HepG2 (cell line): ENCODE measurements around the gene CRHR1. TPM values are rescaled to one million over a fixed set of nuclear protein-coding genes. Genes with fewer than 3 reads are reported as not detected.

ENCODE experiments used
- ATAC-seq: fragments of 200-7000 bp; cut with Tn5 transposase; 3 replicates; pipeline ENCODE4 v1.9.1; 2020; ENCODE audit warnings: mild to moderate bottlenecking, moderate library complexity
- BruUV-seq: library from RNA; stranded (reverse); fragments of 400-500 nt; replicated peaks from 2 replicates; lab custom pipeline; 2021; lab: Mats Ljungman, UMichigan
- CTCF ChIA-PET: fragments of 300-600 bp; formaldehyde crosslinking; extraction: SDS; loops from one replicate; lab custom pipeline; 2021; ENCODE audit warnings: low total read pairs, inconsistent platforms, low intra/inter-chr PET ratio; lab: Yijun Ruan, JAX
- POLR2A ChIA-PET: fragments of 350-600 bp; sonication (Branson Sonifier 250); formaldehyde crosslinking; loops from one replicate; lab custom pipeline; 2020; ENCODE audit warnings: antibody characterized with exemption, inconsistent platforms; lab: Yijun Ruan, JAX
- DNase-seq: peaks from one replicate; pipeline ENCODE4 v3.0.0-alpha.2; 2015; ENCODE audit warnings: low spot score
- FAIRE-seq: peaks from 3 replicates; lab custom pipeline; 2011; peaks lifted over from hg19 to GRCh38; lab: Jason Lieb, UNC
- H2AFZ ChIP-seq: one replicate; pipeline ENCODE4 v1.6.1; 2011; ENCODE audit warnings: low read length, inconsistent platforms
- H3K27ac ChIP-seq: fragments of 300-600 bp; 3 replicates; pipeline ENCODE4 v1.8.0; 2011; ENCODE audit warnings: mixed run types, mild to moderate bottlenecking, mixed read lengths, low read length, inconsistent platforms; ENCODE audit not compliant: insufficient read depth; ENCODE audit errors: extremely low read length
- H3K27me3 ChIP-seq, 2 experiments: fragments of 200-600 bp in 1 of 2; 2 replicates in 1 of 2; 3 replicates in 1 of 2; pipeline versions ENCODE4 v1.6.0 to v1.8.0; 2011; ENCODE audit warnings: low read length in 2 of 2, mild to moderate bottlenecking in 2 of 2, moderate library complexity in 2 of 2, inconsistent platforms in 1 of 2; ENCODE audit not compliant: insufficient read depth in 2 of 2, control insufficient read depth in 1 of 2
- H3K36me3 ChIP-seq, 2 experiments: fragments of 200-600 bp in 1 of 2; replicated peaks in 1 of 2; 2 replicates in 1 of 2; 3 replicates in 1 of 2; pipeline versions ENCODE4 v1.5.1 to v1.8.0; 2011; ENCODE audit warnings: low read length in 2 of 2, inconsistent platforms in 1 of 2; ENCODE audit not compliant: insufficient read depth in 2 of 2, control insufficient read depth in 1 of 2
- H3K4me1 ChIP-seq: 2 replicates; pipeline ENCODE4 v1.5.1; 2012; ENCODE audit warnings: low read length, inconsistent platforms; ENCODE audit not compliant: insufficient read depth
- H3K4me2 ChIP-seq: 2 replicates; pipeline ENCODE4 v1.6.0; 2011; ENCODE audit warnings: low read depth, low read length, inconsistent platforms
- H3K4me3 ChIP-seq, 3 experiments: fragments of 200-600 bp in 1 of 3; sonication (generic), shearing (Covaris generic) in 1 of 3; replicated peaks in 1 of 3; 2 replicates each; pipeline ENCODE4 v1.5.1; 2011 to 2016; ENCODE audit warnings: low read length in 3 of 3, inconsistent platforms in 2 of 3, low read depth in 2 of 3, mild to moderate bottlenecking in 2 of 3, control low read depth in 1 of 3, mixed read lengths in 1 of 3; ENCODE audit not compliant: insufficient read depth in 1 of 3
- H3K79me2 ChIP-seq: one replicate; pipeline ENCODE4 v1.6.1; 2011; ENCODE audit warnings: low read length, inconsistent platforms; ENCODE audit not compliant: insufficient read depth
- H3K9ac ChIP-seq: 2 replicates; pipeline ENCODE4 v1.6.0; 2011; ENCODE audit warnings: mild to moderate bottlenecking, low read depth, low read length, inconsistent platforms; ENCODE audit not compliant: insufficient read depth
- H3K9me3 ChIP-seq: 2 replicates; pipeline ENCODE4 v1.5.1; 2012; ENCODE audit warnings: mild to moderate bottlenecking, low read length
- H4K20me1 ChIP-seq: 2 replicates; pipeline ENCODE4 v1.6.0; 2011; ENCODE audit warnings: inconsistent platforms, mild to moderate bottlenecking, low read length, moderate library complexity; ENCODE audit not compliant: insufficient read depth
- CREB3 ChIP-seq: sonication (generic); formaldehyde crosslinking; IDR thresholded peaks from 2 replicates; pipeline ENCODE4 v1.5.0; 2020; ENCODE audit warnings: missing genetic modification reagents
- KLF12 ChIP-seq: sonication (generic); formaldehyde crosslinking; IDR thresholded peaks from 2 replicates; pipeline ENCODE4 v1.4.0; 2020; ENCODE audit warnings: missing genetic modification reagents, borderline replicate concordance
- MED1 ChIP-seq: sonication (generic); formaldehyde crosslinking; IDR thresholded peaks from 2 replicates; pipeline ENCODE4 v1.4.0; 2020; ENCODE audit warnings: missing genetic modification reagents
- NFYB ChIP-seq: sonication (generic); formaldehyde crosslinking; IDR thresholded peaks from 2 replicates; pipeline ENCODE4 v1.4.0; 2020; ENCODE audit warnings: missing genetic modification reagents
- NFYC ChIP-seq: IDR thresholded peaks from 2 replicates; pipeline ENCODE4 v1.6.1; 2016; ENCODE audit warnings: missing genetic modification reagents, missing compliant biosample characterization
- ZNF362 ChIP-seq: sonication (generic); formaldehyde crosslinking; IDR thresholded peaks from 2 replicates; pipeline ENCODE4 v1.4.0; 2020; ENCODE audit warnings: missing genetic modification reagents, mild to moderate bottlenecking, borderline replicate concordance
- ZNF772 ChIP-seq: sonication (generic); formaldehyde crosslinking; IDR thresholded peaks from 2 replicates; pipeline ENCODE4 v1.5.0; 2020; ENCODE audit warnings: mild to moderate bottlenecking, missing genetic modification reagents
- WGBS: methylation state at CpG from one replicate; pipeline ENCODE4 v1.1.6; 2017; ENCODE audit warnings: low lambda C conversion rate; 5-methylcytosine and 5-hydroxymethylcytosine counted together
- in situ Hi-C: cut with HindIII; loops from 2 replicates; pipeline ENCODE4 v1.10.0; 2017; ENCODE audit warnings: low pct_unique_long_range_greater_than_20kb; ENCODE audit not compliant: extremely low pct_ligation_motif_present
- intact Hi-C: fragments of 100-400 bp; cut with micrococcal nuclease; formaldehyde crosslinking; loops from one replicate; pipeline ENCODE4 v1.10.0; 2022; ENCODE audit not compliant: unreplicated experiment
- polyA plus RNA-seq, 8 experiments: library from polyadenylated mRNA; depleted of rRNA in 3 of 8; stranded (reverse) in 7 of 8; unstranded in 1 of 8; fragments of >200 nt; fragmentation: Illumina TruSeq in 4 of 8; extraction: Trizol in 4 of 8; gene quantifications; 2 replicates each; pipeline versions ENCODE4 v1.2.1 to v1.2.3, GENCODE V29; 2011 to 2016; ENCODE audit warnings: low read depth in 4 of 8, missing spikeins in 1 of 8, mixed read lengths in 1 of 8; ENCODE audit not compliant: insufficient read depth in 1 of 8
- total RNA-seq, 5 experiments: library from RNA; depleted of rRNA; stranded (reverse); fragments of >200 nt; fragmentation: Illumina TruSeq; extraction: Trizol; gene quantifications; 2 replicates each; pipeline ENCODE4 v1.2.3, GENCODE V29; 2016; ENCODE audit warnings: low read depth in 1 of 5

The CRHR1 gene
- total and polyA plus RNA-seq, 2 of the 13 experiments (the other 11 are each of a cell fraction or from before 2014, with no cell fraction given): not detected

DNA sequence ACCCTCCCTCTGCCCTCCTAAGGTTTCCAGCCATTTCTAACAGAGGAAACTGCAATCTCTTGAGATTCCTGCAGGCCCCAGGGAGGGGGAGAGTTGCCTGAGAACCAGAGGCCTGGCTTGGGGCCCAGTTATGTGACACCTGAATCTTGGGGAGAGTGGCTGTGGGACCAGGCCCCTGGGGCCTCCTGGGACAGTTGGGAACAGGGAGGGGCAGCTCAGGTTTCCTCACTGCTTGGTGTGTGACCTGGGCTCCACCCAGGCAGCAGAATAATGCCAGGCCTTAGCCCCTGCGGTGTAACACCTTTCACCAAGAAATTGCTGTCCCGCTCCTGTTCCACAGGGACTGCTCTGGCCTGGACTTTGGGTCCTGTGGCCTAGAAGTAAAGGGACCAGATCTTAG lies 44.3 kb upstream of the CRHR1 start:
- Histone ChIP-seq H2AFZ (no peak overlapping the region), H3K79me2 (no peaks in the 10 kb centered on the region), H4K20me1 (0 out of 2 replicates have a peak, but pooled peaks cover 3% of the 10 kb centered on the region), H3K27me3 (peaks cover 6 to 31% of the 10 kb centered on the region in 2 experiments; a peak in 4 of 5 replicates), H3K27ac (no peak overlapping the region), H3K4me3 (no peak overlapping the region), H3K9me3 (no peaks in the 10 kb centered on the region), H3K4me2 (no peak overlapping the region), H3K9ac (no peak overlapping the region), H3K36me3 (no peaks in the 10 kb centered on the region), H3K4me1 (no peaks in the 10 kb centered on the region)
- WGBS: 47% methylated on average over 2 of the region's 2 CpGs
- BruUV-seq: no TSS peak
- FAIRE-seq (no peak), ATAC-seq (no peak), DNase-seq (no peak)
- POLR2A ChIA-PET: no interaction called here
- TF ChIP-seq ZNF362 (CRISPR knock-in tag) (no peak), CREB3 (CRISPR knock-in tag) (no peak), KLF12 (CRISPR knock-in tag) (no peak)
- in situ Hi-C loops: no loop called here
- intact Hi-C loops: no loop called here
- CTCF ChIA-PET: no interaction called here

DNA sequence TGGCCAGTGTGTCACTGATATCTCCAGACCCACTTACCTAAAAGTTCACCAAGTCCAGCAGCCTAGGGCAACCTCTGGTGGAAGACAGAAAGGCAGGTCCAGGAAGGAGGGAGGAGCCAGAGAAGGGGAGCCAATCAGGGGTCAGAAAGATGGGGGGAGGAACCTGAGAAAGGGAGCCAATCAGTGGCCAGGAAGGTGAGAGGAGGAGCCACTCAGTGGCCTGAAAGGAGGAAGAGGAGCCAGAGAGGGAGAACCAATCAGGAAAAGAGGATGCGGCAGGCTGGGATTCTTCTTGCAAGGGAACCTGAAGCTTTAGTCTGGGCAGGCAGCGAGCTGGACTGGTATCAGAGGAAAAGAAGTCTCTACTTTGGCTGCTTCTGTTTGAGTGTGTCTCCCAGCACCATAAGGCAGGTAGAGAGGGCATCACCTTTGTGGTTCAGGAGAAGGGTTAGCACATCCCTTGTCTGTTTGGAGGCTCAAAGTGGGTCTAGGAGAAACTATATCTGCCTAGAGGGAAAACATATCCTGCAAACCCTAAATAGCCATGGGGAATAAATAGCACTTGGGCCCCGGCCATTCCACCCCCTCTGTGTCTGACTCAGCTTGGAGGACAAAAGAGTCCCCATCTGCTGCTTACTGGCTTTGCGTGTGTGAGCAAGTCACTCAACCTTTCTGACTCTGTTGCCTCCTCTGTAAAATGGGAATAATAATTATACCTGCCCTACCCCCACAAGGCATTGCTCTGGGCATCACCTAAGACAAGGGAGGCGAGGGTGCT lies 43.4 kb upstream of the CRHR1 start:
- H3K4me2 ChIP-seq: no peak overlapping the region
- CTCF ChIA-PET: no interaction called here
- no peak for FAIRE-seq
- no peaks in the 10 kb centered on the region for H3K4me1 ChIP-seq
- H3K4me3 ChIP-seq: no peak overlapping the region
- no peak overlapping the region for H2AFZ ChIP-seq
- H3K9me3 ChIP-seq: no peaks in the 10 kb centered on the region
- H3K27ac ChIP-seq: no peak overlapping the region
- intact Hi-C loops: no loop called here
- TF ChIP-seq NFYB (peak; percentile 58), NFYC (CRISPR knock-in tag) (peak; percentile 72), ZNF772 (CRISPR knock-in tag) (no peak), MED1 (CRISPR knock-in tag) (no peak)
- no peaks in the 10 kb centered on the region for H3K79me2 ChIP-seq
- 30% methylated on average over 5 of the region's 5 CpGs for WGBS
- no peak overlapping the region for H3K9ac ChIP-seq
- no peaks in the 10 kb centered on the region for H3K36me3 ChIP-seq
- ATAC-seq: peak; percentile 88
- in situ Hi-C loops: no loop called here
- BruUV-seq: no TSS peak
- H4K20me1 ChIP-seq: 0 out of 2 replicates have a peak, but pooled peaks cover 3% of the 10 kb centered on the region
- DNase-seq: peak; percentile 35
- peaks cover 6 to 40% of the 10 kb centered on the region in 2 experiments; a peak in 4 of 5 replicates for H3K27me3 ChIP-seq
- POLR2A ChIA-PET: no interaction called here
